ENCODE measurements around the gene USH1G. TPM values are rescaled to one million over a fixed set of nuclear protein-coding genes. Genes with fewer than 3 reads are reported as not detected.

USH1G gene
- total RNA-seq, 2 donors from 2014 or later, result 1.1 TPM; not detected in 1

DNA sequence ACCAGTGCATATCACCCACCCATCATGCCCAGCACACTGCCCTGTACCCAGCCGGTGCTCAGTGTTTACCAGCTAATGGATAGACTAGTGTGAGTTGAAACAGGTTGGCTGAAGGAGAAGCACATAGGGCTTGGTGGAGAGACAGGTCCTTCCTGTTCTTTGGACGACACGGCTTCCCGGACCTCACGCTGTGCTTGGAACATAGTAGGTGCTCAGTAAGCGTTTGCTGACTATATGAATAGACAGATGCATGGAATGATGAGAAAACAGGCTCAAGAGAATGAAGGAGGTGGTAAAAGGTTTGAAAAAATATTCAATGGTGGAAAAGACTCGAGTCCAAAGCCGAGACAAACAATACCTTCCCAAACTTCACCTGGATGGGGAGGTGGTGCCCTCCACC lies 22.8 kb downstream of the USH1G start:
- Histone ChIP-seq H3K27ac (no peak overlapping the region), H3K4me1 (replicated peaks) (no peaks in the 10 kb centered on the region), H3K36me3 (no peaks in the 10 kb centered on the region), H3K4me3 (no peak overlapping the region), H3K9me3 (no peaks in the 10 kb centered on the region), H3K27me3 (replicated peaks; ENCODE audit: insufficient read depth) (no peaks in the 10 kb centered on the region)
- DNase-seq (ENCODE audit: low spot score), result no peak
- TF ChIP-seq, protein P1, sequence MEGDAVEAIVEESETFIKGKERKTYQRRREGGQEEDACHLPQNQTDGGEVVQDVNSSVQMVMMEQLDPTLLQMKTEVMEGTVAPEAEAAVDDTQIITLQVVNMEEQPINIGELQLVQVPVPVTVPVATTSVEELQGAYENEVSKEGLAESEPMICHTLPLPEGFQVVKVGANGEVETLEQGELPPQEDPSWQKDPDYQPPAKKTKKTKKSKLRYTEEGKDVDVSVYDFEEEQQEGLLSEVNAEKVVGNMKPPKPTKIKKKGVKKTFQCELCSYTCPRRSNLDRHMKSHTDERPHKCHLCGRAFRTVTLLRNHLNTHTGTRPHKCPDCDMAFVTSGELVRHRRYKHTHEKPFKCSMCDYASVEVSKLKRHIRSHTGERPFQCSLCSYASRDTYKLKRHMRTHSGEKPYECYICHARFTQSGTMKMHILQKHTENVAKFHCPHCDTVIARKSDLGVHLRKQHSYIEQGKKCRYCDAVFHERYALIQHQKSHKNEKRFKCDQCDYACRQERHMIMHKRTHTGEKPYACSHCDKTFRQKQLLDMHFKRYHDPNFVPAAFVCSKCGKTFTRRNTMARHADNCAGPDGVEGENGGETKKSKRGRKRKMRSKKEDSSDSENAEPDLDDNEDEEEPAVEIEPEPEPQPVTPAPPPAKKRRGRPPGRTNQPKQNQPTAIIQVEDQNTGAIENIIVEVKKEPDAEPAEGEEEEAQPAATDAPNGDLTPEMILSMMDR (IDR thresholded peaks at IDR 0.05), result no peak
- TF ChIP-seq POLR2A (IDR thresholded peaks at IDR 0.05) (no peak), POLR2AphosphoS5 (IDR thresholded peaks at IDR 0.05) (no peak)
- 68% methylated on average over 8 of the region's 8 CpGs for WGBS
- intact Hi-C loops (cut with DNase I), result no loop called here

DNA sequence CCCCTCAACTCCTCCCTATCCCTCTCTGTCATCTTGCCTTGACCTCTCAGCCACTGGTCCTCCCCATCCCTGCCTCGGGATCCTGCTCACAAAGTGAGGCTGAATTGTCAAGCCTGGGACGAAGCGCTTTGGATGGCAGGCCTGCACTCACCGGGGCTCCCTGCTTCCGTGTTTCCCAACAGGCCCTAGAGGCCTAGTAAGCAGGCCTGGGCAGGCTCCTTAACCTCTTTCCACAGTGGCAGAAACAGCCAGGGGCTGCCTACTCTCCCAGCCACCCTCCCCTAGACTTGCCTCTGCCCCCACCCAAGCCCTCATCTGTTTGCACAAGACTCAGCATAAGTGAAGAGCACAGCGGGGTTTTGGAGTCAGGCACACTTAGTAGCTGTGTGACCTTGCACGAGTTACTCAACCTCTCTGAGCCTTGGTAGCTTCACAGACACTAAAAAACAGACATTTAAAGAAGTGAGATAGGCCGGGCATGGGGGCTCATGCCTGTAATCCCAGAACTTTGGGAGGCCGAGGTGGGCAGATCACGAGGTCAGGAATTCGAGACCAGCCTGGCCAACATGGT lies 24.6 kb downstream of the USH1G start:
- intact Hi-C loops (cut with DNase I), result no loop called here
- TF ChIP-seq POLR2A (IDR thresholded peaks at IDR 0.05) (no peak), POLR2AphosphoS5 (IDR thresholded peaks at IDR 0.05) (no peak)
- TF ChIP-seq, protein P1 (IDR thresholded peaks at IDR 0.05), result no peak
- DNase-seq (ENCODE audit: low spot score), result no peak
- H3K27ac ChIP-seq, result no peak overlapping the region
- H3K4me1 ChIP-seq (replicated peaks), result peaks cover 2% of the 10 kb centered on the region
- WGBS, result 71% methylated on average over 11 of the region's 11 CpGs
- no peaks in the 10 kb centered on the region for H3K36me3 ChIP-seq
- peaks cover 8% of the 10 kb centered on the region for H3K27me3 ChIP-seq (replicated peaks; ENCODE audit: insufficient read depth)
- H3K4me3 ChIP-seq, result no peak overlapping the region
- H3K9me3 ChIP-seq, result no peaks in the 10 kb centered on the region

DNA sequence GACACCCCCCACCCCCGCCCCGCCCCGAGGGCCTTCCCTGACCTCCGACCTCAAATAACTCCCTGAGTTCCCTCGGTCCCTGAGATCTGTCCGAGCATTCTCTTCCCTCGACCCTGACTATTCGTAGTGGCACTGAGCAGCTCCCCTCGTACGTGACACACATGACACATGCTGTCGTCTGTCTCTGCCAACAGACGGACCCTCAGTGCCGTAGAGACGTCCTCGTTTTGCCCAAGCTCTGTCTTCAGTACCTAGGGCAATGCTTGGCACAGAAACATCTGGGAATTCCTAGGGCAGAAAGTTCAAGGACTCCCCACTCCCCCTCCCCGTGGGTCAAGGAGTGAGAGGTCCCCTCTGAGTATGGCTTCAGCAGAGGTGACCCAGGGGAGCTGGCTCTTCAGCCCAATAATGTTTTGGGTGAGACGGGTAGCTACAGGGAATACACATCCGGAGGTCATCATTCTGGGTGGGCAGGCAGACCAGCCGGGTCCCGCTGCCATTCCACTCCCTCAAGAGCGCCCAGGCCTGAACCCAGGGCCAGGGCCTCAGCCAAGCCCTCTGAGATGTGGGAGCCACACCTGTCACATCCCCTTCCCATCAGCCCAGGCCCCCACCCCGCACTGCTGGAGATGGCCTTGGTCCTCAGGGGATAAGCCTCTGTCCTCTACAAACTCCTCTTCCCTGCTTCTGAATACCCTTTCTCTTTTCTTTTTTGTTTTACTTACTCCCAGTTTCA lies 29.0 kb downstream of the USH1G start:
- TF ChIP-seq POLR2AphosphoS5 (IDR thresholded peaks at IDR 0.05) (no peak), POLR2A (IDR thresholded peaks at IDR 0.05) (no peak)
- TF ChIP-seq, protein P1 (IDR thresholded peaks at IDR 0.05), result no peak
- Histone ChIP-seq H3K27ac (no peak overlapping the region), H3K4me1 (replicated peaks) (peaks cover 7% of the 10 kb centered on the region), H3K27me3 (replicated peaks; ENCODE audit: insufficient read depth) (peaks cover 16% of the 10 kb centered on the region), H3K36me3 (no peaks in the 10 kb centered on the region), H3K9me3 (no peaks in the 10 kb centered on the region), H3K4me3 (no peak overlapping the region)
- DNase-seq (ENCODE audit: low spot score), result no peak
- intact Hi-C loops (cut with DNase I), result no loop called here
- 39% methylated on average over 18 of the region's 22 CpGs for WGBS

DNA sequence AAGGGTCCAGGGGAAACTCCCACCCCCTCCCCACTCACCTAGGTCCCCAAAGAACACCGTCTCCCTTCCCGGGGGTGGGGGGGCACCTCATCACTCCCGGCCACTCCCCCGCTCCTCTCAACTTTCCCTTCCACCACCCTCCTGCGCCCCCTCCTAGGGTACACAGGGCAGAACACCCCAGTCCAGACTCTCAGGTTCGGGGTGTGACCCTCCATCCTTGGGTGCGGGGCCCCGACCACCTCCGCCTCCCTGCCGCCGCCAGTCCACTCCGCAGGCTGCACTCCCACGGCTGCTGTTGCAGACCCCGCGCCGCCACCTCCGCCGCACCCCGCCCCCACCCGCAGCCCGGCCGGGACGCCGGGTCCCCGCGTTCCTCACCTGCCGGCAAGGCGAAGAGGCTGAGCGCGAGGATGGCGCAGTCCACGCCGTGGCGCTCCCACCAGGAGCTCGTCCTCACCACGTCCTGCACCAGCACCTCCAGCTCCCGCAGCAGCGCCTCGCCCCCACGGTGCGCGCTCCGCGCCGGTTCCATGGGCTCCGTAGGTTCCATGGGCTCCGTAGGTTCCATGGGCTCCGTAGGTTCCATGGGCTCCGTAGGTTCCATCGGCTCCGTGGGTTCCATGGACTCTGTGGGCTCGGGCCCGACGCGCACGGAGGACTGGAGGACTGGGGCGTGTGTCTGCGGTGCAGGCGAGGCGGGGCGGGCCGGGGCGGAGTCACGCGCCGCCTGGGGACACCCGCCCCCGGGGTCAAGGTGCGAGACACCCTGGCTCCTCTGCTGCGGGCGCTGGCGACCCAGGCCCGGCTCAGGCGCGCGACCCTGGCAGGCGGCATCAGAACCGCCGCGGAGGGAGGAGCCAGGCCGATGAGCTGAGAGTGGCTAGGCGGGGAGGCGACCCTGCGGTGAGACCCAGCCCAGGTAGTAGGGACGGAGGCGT lies 29.8 kb downstream of the USH1G start, which contains the start of gene FADS6:
Gene FADS6, minus strand, starts transcription at position 660 of the 938 bp plus-strand sequence. Its CDS starts 38 bp downstream, at position 622.
- H3K27ac ChIP-seq, result no peak within 1 kb of the TSS
- no peaks in the 10 kb centered on the region for H3K9me3 ChIP-seq
- TF ChIP-seq, protein P1 (IDR thresholded peaks at IDR 0.05), result no peak
- TF ChIP-seq POLR2A (IDR thresholded peaks at IDR 0.05) (no peak), POLR2AphosphoS5 (IDR thresholded peaks at IDR 0.05) (no peak)
- H3K27me3 ChIP-seq (replicated peaks; ENCODE audit: insufficient read depth), result peaks cover 19% of the 10 kb centered on the region
- WGBS, result 3% methylated on average over 52 of the region's 86 CpGs
- intact Hi-C loops (cut with DNase I), result no loop called here
- peak within 1 kb of the TSS; percentile 7 to 23 for H3K4me3 ChIP-seq
- no peak for DNase-seq (ENCODE audit: low spot score)
- H3K36me3 ChIP-seq, result no peaks in the 10 kb centered on the region
- H3K4me1 ChIP-seq (replicated peaks), result peaks cover 7% of the 10 kb centered on the region
